Forelimb muscle (tissue), 1 donor: ENCODE data around the gene ZNF615. TPM values are rescaled to one million over a fixed set of nuclear protein-coding genes. Genes with fewer than 3 reads are reported as not detected.
A peak's percentile ranks its signal among the peaks of the same experiment; 100 is the strongest.
"Not testable (repeated sequence)": the region's sequence is repeated elsewhere in the genome, so short reads cannot be mapped to it uniquely, and the experiment has no call there.

Experiments
- DNase-seq: peaks from one replicate; pipeline ENCODE4 v3.0.0-alpha.2; 2013; ENCODE audit warnings: low read depth
- polyA plus RNA-seq: library from polyadenylated mRNA; unstranded; fragments of 120-200 nt; gene quantifications from one replicate; pipeline ENCODE4 v1.2.1, GENCODE V29; 2013; ENCODE audit not compliant: insufficient read length

The ZNF615 gene
- polyA plus RNA-seq = 9.9 TPM

DNA sequence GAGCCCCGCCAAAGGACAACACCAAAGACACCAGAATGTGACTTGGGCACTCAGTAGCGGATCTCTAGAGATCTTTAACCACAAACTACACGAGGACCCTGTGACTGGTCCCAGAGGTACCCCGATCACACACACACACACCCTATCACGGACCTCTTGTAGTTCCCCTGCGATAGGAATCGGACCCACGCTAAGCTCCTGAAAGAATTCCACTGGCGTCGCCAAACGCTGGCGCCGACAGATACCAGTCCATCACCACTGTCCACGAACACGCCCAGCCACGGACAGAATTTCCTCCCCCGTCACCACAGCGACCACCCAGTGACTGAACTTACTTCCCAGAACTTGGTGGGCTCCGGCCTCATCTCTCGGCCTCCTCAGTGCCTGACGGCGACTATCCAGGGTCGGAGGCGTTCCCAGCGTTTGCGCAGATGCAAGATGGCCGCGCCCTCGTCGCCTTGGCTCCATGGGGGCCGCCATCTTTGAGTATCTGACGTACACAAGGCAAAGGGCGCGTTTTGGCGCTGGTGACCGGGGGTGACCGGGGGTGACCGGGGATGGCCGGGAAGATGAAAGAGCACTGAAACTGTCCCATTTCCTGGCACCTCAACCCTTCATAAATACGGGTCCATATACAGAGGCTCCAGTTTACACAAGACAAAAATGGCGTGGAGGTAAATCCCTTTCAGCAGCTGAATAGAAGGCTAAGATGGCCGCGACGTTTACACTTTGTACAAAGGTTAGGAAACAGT is at the start of gene ZNF615:
ZNF615 (minus strand) TSS at position 406 of the 752 bp plus-strand sequence. CDS start 4,500 bp downstream, outside the sequence.
- DNase-seq = peak; percentile 80

DNA sequence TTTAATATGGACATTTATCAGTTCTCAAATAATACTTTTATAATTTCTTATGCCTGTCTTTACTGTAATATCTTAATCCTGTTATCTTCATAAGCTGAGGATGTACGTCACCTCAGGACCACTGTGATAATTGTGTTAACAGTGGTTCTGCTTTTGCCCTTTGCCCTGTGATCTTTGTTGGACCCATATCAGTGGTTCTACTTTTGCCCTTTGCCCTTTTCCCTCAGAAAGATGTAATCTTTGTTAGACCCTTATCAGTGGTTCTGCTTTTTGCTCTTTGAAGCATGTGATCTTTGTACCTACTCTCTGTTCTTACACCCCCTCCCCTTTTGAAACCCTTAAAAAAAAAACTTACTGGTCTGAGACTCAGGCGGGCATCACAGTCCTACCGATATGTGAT is 48.5 kb upstream of the ZNF615 start:
- DNase-seq = not testable (repeated sequence)

DNA sequence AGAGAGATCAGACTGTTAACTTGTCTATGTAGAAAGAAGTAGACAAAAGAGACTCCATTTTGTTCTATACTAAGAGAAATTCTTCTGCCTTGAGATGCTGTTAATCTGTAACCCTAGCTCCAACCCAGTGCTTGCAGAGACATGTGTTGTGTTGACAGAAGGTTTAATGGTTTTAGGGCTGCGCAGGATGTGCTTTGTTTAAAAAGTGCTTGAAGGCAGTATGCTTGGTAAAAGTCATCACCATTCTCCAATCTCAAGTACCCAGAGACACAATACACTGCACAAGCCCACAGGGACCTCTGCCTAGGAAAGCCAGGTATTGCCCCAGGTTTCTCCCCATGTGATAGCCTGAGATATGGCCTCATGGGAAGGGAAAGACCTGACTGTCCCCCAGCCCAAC is 43.7 kb upstream of the ZNF615 start:
- not testable (repeated sequence) for DNase-seq

DNA sequence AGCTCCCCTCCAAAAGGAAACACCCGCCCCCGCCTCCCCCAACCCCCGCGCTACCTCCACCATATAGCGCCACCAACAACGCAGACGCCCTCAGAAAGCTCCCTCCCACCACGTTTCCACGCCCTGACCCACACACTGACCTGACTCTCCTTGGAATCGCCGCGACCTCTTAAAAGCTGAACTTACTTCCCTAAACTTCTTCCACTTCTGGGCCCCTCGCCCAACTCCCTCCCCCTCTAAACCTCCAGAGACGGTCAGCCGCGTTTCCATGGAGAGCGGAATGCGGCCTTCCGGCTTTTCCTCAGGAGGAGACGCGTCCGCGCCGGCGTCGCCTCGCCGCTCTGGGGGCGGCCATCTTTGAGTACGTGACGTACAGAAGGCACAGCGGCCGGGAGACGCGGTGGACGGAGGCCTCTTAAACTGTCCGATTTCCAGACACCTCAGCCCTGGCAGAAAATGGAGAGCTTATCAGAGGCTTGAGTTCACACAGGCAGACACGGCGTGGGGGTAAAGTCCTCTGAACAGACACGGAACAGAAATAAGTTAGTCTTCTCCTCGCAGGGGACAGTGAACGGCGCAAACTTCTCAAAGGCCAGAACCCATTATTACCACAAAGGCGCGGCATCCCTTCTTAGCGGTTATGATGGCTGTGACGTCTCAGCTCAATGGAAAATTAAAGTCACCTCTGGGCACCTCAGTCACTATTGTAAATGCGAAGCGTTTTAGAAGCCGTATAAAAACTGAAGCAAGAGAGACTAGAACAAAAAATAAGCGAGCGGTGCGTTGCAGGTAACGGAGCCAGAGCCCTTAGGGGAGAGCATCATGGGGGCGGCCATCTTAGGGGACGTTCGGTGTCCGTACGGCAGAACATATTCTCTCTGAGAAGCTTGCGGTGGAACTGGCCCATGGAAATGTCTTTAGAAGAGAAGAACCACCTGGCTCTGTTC is 40.8 kb upstream of the ZNF615 start, which contains the start of gene ZNF432:
ZNF432 (minus strand) TSS at position 284 of the 947 bp plus-strand sequence. CDS start 1,970 bp downstream, outside the sequence.
- peak; percentile 90 for DNase-seq

DNA sequence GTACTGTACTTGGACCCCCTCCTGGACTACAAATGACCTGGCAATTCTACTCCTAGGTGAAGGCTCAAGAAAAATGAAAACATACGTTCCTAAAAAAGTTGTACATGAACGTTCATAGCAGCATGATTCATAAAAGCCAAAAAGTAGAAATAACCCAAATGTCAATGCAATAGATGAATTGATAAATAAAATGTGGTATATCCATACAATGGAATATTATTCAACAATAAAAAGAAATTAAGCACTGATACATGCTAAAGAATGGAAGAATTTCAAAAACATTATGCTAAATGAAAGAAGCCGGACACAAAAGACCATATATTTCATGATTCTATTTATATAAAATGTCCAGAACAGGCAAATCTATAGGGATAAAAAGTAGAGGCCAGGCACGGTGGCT is 31.2 kb upstream of the ZNF615 start:
- no peak for DNase-seq

DNA sequence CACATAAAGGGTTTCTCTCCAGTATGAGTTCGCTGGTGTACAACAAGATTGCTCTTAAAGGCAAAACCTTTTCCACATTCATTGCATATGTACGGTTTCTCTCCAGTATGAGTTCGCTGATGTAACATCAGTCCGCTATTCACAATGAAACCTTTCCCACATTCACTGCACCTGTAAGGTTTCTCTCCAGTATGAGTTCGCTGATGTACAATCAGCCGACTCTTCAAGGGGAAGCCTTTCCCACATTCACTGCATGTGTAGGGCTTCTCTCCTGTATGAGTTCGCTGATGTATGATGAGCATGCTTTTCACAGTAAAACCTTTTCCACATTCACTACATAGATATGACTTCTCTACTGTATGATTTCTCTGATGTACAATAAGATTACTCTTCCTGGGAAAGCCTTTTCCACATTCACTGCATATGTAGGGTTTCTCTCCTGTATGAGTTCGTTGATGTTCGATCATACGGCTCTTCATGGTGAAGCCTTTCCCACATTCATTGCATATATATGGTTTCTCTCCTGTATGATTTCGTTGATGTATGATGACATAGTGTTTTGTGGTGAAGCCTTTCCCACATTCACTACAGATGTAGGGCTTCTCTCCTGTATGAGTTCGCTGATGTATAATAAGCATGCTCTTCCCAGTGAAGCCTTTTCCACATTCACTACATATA is 26.2 kb upstream of the ZNF615 start:
- DNase-seq = no peak

DNA sequence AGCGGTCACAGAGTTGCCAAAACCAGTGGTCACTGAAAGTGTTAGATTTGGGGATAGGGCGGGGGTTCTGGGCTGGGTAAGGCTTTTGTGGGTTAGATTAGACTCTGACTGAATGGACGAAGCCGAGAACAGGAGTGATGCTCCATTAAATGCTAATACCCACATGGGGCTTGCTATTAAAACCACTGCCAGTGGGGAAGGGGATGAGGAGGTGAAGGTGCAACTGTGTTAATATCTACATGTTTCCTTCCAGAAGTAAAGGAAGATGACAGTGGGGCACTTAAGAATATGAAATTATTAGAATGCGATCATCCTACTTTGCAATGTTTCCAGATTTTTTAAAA is 20.7 kb upstream of the ZNF615 start:
- DNase-seq = no peak

DNA sequence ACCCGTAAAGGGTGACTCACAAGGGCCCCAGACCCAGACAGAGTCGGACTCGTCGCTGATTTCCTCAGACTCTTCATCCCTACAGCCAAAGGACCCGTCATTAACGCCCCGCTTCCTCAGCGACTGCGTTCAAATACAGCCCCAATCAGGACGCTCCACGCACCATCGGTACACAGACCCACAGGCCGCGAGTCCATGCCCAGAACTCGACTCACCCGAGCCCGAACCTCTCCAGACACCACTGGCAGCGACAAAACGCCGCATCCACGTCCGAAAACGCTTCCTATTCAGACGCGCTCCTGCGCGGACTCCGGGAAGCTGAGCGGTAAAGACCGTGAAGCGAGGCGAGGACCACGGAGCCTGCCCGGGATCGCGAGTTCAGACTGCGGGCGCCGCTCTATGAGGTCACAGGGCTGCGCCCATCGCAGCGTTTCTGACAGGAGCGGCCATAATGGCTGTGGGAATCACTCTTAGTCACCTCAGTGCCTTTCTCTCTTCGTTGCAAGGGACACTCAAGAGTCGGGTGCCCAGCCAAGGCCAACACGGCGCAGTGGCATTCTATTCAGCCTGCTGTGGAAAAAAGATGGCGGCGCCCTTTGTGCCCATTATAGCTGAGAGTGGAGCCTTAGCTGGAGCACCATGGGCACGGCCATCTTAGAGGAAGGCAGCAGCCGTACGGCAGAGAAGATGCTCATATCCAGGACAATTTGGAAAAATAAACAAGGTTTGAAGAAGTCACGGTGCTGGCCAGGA is 20.2 kb upstream of the ZNF615 start, which contains the start of gene ZNF614:
ZNF614 (minus strand) TSS at position 353 of the 753 bp plus-strand sequence. CDS start 2,634 bp downstream, outside the sequence.
- peak; percentile 80 for DNase-seq

DNA sequence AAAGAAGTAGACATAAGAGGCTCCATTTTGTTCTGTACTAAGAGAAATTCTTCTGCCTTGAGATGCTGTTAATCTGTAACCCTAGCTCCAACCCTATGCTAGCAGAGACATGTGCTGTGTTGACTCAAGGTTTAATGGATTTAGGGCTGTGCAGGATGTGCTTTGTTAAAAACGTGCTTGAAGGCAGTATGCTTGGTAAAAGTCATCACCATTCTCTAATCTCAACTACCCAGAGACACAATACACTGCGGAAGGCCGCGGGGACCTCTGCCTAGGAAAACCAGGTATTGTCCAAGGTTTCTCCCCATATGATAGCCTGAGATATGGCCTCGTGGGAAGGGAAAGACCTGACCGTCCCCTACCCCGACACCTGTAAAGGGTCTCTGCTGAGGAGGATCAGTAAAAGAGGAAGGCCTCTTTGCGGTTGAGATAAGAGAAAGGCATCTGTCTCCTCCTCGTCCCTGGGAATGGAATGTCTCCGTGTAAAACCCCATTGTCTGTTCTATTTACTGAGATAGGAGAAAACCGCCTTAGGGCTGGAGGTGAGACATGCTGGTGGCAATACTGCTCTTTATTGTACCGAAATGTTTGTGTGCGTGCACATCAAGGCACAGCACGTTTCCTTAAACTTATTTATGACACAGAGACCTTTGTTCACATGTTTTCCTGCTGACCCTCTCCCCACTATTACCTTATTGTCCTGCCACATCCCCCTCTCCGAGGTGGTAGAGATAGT is 18.4 kb upstream of the ZNF615 start:
- DNase-seq = not testable (repeated sequence)

DNA sequence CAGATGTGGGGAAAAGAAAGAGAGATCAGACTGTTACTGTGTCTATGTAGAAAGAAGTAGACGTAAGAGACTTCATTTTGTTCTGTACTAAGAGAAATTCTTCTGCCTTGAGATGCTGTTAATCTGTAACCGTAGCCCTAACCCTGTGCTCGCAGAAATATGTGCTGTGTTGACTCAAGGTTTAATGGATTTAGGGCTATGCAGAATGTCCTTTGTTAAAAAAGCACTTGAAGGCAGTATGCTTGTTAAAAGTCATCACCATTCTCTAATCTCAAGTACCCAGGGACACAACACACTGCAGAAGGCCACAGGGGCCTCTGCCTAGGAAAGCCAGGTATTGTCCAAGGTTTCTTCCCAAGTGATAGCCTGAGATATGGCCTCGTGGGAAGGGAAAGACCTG is 16.5 kb upstream of the ZNF615 start:
- DNase-seq = not testable (repeated sequence)

DNA sequence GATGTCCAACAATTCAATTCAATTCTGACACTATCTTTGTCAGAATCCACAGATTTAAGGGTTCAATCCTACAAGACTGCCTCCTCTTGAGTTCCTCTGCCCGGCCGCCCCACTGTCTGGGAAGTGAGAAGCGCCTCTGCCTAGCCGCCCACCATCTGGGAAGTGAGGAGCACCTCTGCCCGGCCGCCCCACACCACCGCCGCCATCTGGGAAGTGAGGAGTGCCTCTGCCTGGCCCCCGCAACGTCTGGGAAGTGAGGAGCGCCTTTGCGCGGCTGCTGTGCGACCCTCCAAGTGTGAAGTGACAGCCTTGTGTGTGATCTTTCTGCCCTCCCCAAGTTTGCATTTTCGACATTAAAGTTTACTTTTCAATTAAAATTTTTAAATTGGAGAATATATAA is 14.2 kb upstream of the ZNF615 start:
- no peak for DNase-seq

DNA sequence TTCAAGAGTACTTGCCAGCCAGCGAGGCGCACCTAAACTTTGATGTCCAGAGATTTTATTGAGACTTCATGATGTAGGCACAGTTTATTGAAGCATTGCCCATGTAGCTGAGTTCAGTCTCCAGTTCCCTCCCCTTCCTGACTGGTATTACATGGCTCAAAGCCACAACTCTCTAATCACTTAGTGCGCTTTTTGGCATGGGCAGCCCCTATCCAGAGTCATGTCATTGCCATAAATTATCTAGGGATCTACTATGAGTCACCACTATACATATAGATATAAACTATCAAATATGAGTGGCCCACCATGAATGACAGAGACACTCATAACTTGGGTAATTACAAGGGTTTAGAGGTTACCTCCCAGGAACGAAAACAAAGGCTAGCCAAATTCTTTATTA is 12.5 kb upstream of the ZNF615 start:
- no peak for DNase-seq

DNA sequence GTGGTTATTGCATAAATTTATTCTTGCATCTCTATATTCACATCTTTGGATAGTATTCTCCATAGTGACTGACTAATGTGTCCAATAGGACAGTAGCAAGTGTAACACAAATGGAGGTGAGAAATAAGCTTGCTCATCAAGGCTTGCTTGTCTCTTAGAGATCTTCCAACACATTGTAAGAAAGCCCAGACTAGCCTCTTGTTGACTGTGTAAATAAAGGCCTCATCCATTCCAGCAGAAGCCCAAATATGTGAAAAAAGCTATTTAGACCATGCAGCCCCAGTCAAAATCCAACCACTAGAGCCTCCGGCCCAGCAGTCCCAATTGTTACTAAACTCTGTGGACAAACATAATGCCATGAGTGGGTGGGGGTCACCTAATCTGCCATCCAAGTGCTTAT is 2.7 kb upstream of the ZNF615 start:
- DNase-seq = no peak

DNA sequence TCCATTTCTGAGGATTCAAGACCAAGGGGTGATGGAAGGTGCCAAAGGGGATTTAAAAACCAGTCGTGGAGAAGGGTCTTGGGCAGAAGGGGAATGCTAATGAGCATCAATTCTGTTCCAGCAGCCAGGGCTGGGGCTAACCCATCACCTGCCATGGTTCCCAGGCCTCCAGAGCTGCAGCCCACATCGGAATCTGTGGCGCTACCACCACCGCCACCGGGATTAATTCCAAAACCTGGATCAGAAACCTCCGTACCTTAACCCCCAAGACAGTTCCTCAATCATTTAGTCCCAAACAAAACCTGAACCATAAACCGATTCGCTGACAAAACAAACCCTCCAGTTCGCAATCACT is 583 bp downstream of the ZNF615 start:
- DNase-seq = no peak

DNA sequence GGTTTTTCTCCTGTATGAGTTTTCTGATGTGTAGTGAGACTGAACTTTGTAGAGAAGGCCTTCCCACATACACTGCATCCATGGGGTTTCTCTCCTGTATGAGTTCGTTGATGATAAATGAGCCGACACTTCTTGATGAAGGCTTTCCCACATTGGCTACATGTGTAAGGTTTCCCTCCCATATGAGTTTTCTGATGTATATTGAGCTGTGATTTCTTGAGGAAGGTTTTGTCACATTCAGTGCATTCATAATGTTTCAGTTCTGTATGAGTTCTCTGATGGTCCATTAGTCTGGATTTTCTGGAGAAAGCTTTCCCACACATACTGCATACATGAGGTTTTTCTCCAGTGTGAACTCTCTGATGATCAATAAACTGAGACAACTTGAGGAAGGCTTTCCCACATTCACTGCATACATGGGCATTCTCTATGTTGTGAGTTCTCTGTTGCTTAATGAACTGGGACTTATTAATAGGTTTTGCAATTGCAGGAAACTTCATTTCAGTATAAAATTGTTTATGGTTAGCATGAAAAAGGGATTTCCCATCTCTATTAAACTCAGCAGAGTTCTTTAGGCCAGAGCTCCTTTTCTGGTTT is 13.9 kb downstream of the ZNF615 start:
- no peak for DNase-seq

DNA sequence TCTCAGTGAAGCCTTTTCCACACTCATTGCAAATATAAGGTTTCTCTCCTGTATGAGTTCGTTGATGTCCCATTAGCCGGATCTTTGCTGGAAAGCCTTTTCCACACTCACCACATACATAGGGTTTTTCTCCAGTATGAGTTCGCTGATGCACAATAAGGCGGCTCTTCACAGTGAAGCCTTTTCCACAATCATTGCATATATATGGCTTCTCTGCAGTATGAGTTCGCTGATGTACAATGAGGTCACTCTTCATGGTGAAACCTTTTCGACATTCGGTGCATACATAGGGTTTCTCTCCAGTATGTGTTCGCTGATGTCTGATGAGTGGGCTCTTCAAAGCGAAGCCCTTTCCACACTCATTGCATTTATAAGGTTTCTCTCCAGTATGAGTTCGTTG is 14.6 kb downstream of the ZNF615 start:
- no peak for DNase-seq

DNA sequence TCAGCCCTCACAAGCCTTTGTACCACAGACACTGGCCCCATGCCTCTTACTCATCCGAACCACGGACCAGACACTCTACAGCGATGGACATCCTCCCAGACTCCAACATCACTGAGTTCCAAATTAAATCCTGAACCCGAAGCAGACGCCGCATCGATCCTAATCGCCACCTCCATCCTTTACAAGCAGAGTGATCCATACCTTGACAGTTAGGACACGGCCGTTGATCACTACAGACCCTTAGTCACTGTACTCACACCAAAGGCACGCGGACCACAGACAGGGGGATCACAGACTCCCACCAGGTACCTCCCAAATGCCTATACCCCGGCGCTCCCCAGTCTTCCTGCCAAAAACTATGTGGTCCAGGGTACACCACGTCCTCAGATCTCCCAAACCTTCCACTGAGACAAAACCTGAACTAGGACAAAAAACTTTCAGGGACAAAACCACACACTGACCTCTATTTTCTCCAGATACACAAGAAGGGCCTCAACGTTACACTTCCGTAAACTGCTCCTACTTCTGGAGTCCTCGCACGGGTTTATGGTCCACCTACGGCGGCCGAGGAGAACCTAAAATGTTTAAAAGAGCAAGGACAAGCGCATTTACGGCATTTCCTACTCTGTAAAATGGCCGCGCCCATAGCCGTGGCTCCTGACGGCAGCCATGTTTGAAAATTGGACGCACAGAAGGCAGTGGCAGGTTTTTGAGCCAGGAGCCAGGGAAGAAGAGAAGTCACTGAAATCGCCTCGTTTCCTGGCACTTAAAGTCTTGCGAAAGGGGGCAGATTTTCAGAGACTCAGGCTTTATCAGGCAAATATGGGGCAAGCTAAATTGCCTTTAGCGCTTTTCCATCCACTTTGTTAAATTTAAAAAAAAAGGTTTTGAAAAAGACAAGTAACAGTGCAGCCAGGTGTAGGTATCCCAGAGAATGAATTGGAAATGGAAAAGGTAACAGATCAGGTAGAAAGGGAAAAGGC is 21.4 kb downstream of the ZNF615 start, which contains the start of gene ZNF350:
ZNF350 (minus strand) TSS at position 532 of the 983 bp plus-strand sequence. CDS start 12,480 bp downstream, outside the sequence.
- DNase-seq = peak; percentile 89

DNA sequence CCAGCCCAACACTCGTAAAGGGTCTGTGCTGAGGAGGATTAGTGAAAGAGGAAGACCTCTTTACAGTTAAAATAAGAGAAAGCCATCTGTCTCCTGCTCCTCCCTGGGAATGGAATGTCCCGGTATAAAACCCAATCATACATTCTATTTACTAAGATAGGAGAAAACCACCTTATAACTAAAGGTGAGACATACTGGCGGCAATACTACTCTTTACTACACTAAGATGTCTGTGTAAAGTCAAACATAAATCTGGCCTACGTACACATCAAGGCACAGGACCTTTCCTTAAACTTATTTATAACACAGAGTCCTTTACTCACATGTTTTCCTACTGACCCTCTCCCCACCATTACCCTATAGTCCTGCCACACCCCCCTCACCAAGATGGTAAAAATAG is 24.6 kb downstream of the ZNF615 start:
- DNase-seq = no peak

DNA sequence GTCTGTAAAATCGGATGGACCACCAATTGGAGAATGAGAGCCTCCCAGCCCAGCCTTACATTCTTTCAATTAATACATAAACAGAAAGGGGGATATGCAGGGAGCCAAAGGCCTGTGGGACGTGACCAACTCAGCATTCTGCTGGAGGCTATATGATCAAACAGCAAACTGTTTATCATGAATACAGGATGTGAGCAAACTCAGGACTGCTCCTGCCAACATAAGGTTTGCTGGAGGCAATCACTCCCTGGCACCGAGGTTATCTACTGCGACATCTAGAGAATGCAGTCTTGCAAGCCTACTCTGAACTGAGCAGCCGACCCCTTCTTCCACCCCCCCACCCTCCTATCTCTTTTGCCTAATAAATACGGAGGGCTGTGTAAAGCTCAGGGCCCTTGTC is 27.1 kb downstream of the ZNF615 start:
- DNase-seq = not testable (repeated sequence)
